Endothelial cell of umbilical vein (primary cell): Measurements from ENCODE around the gene SEZ6L.

Experiments
- CTCF ChIP-seq, 2 donors: IDR thresholded peaks; 1 replicate in 1 of 2; 2 replicates in 1 of 2; pipeline ENCODE4 v1.5.1; 2011; ENCODE audit warnings: low read length in 2 of 2, mild to moderate bottlenecking in 2 of 2, moderate library complexity in 2 of 2, control low read depth in 1 of 2, inconsistent platforms in 1 of 2, low read depth in 1 of 2; ENCODE audit not compliant: insufficient read depth in 1 of 2; ENCODE audit errors: extremely low read depth in 1 of 2
- EZH2 ChIP-seq: IDR thresholded peaks from 2 replicates; pipeline ENCODE4 v1.6.1; 2012; ENCODE audit warnings: borderline replicate concordance, low read depth, mild to moderate bottlenecking, moderate library complexity, low read length, inconsistent platforms; ENCODE audit not compliant: severe bottlenecking
- GATA2 ChIP-seq: IDR thresholded peaks from 2 replicates; pipeline ENCODE4 v1.7.0; 2011; ENCODE audit warnings: low read depth, mild to moderate bottlenecking, moderate library complexity, mixed read lengths, low read length; ENCODE audit not compliant: insufficient read length, insufficient read depth
- JUN ChIP-seq: IDR thresholded peaks from 2 replicates; pipeline ENCODE4 v1.6.1; 2011; ENCODE audit warnings: borderline replicate concordance, low read depth; ENCODE audit not compliant: insufficient read length, insufficient read depth
- POLR2A ChIP-seq: IDR thresholded peaks from 2 replicates; pipeline ENCODE4 v1.6.1; 2012; ENCODE audit warnings: low read depth, mild to moderate bottlenecking, control low read depth, low read length
- POLR2AphosphoS5 ChIP-seq: IDR thresholded peaks from 2 replicates; pipeline ENCODE4 v1.6.1; 2012; ENCODE audit warnings: low read depth, mild to moderate bottlenecking, control low read depth, low read length, moderate library complexity; ENCODE audit not compliant: insufficient read depth
- TF ChIP-seq, protein P1 (sequence below): IDR thresholded peaks from 2 replicates; pipeline ENCODE4 v1.6.1; 2011; ENCODE audit not compliant: insufficient read depth, insufficient read length

- no peak for TF ChIP-seq CTCF (IDR thresholded peaks at IDR 0.05; ENCODE audit: extremely low read depth in 1 of 2, insufficient read depth in 1 of 2, low read depth in 1 of 2, low read length in 2 of 2)
- no peak for TF ChIP-seq JUN
- TF ChIP-seq POLR2AphosphoS5 = no peak
- no peak for TF ChIP-seq POLR2A
- no peak for TF ChIP-seq EZH2
- TF ChIP-seq GATA2 = no peak
- TF ChIP-seq, protein P1, sequence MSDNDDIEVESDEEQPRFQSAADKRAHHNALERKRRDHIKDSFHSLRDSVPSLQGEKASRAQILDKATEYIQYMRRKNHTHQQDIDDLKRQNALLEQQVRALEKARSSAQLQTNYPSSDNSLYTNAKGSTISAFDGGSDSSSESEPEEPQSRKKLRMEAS = no peak
Measured at GRCh38 chr22:26313291-26313690, 144.0 kb downstream of the SEZ6L start.
